Calu3 (cell line): ENCODE results near the gene CAMKMT. TPM values are rescaled to one million over a fixed set of nuclear protein-coding genes. Genes with fewer than 3 reads are reported as not detected.

Source experiments
- BruUV-seq: library from RNA; stranded (reverse); fragments of 400-500 nt; replicated peaks from 2 replicates; lab custom pipeline; 2021; lab: Mats Ljungman, UMichigan
- CTCF ChIA-PET: fragments of 300-600 bp; sonication (Branson Sonifier 250); formaldehyde crosslinking; loops from one replicate; lab custom pipeline; 2022; ENCODE audit warnings: antibody characterized with exemption; lab: Charles Lee
- DNase-seq: peaks from one replicate; pipeline ENCODE4 v3.0.0; 2022
- H3K27ac Mint-ChIP-seq: one replicate; pipeline ENCODE4 v1.8.0; 2022; ENCODE audit warnings: mixed read lengths; ENCODE audit not compliant: unreplicated experiment
- H3K27me3 Mint-ChIP-seq: one replicate; pipeline ENCODE4 v1.8.0; 2022; ENCODE audit warnings: mixed read lengths; ENCODE audit not compliant: unreplicated experiment
- H3K36me3 Mint-ChIP-seq: one replicate; pipeline ENCODE4 v1.8.0; 2022; ENCODE audit warnings: mild to moderate bottlenecking, moderate library complexity, mixed read lengths; ENCODE audit not compliant: insufficient read depth, unreplicated experiment
- H3K4me1 Mint-ChIP-seq: one replicate; pipeline ENCODE4 v1.8.0; 2022; ENCODE audit warnings: mild to moderate bottlenecking, low read depth, mixed read lengths; ENCODE audit not compliant: unreplicated experiment
- H3K4me3 Mint-ChIP-seq: one replicate; pipeline ENCODE4 v1.8.0; 2022; ENCODE audit warnings: mild to moderate bottlenecking, low read depth, moderate library complexity, mixed read lengths; ENCODE audit not compliant: unreplicated experiment
- H3K9me3 Mint-ChIP-seq: one replicate; pipeline ENCODE4 v1.8.0; 2022; ENCODE audit warnings: low read depth, mixed read lengths; ENCODE audit not compliant: unreplicated experiment
- CTCF ChIP-seq: fragments of 200-600 bp; IDR thresholded peaks from one replicate; pipeline ENCODE4 v1.8.0; 2022; ENCODE audit warnings: antibody characterized with exemption; ENCODE audit not compliant: unreplicated experiment
- intact Hi-C: fragments of 100-400 bp; cut with micrococcal nuclease; formaldehyde crosslinking; loops from one replicate; pipeline ENCODE4 v1.10.0; 2022; ENCODE audit not compliant: unreplicated experiment
- total RNA-seq: library from RNA; stranded (reverse); gene quantifications from 2 replicates; pipeline ENCODE4 v1.2.3, GENCODE V29; 2022

The CAMKMT gene
- total RNA-seq, 1 experiment from 2014 or later, result 20.6 TPM

DNA sequence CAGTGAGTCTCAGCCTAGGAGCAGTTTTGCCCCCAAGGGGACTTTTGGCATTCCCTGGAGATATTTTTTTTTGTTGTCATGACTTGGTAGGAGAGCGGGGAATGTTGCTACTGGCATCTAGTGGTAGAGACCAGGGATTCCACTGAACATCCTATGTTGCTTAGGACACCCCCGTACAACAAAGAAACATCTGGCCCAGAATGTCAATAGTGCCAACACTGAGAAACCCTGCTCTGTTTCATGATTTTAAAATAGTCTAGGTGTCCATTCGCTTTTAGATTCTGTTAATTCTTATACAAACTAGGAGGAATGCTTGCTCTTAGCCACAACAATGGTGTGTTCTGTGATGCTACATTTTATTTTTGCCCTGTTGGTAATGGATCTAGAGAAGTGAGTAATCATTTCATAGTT lies 353.9 kb downstream of the CAMKMT start:
- no TSS peak for BruUV-seq
- TF ChIP-seq CTCF, result no peak

DNA sequence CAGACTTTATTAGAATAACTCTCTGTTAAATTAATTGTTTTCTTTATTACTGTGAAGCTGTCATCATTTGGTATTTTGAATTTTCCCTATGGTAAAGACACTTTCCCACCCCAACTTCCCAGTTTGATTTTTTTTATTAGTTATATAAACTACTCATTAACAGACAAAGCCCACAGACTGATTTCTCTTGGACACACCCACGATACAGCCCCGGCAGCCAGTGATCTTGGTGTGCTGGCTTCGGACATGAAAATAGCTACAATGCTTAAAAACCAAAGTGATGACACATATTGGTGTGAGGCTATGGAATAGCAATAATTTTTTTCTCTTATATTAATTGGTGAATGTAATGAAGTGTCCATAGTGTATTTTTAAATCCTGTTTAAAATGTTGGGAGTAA lies 354.4 kb downstream of the CAMKMT start:
- Mint-ChIP-seq H3K9me3 (no peaks in the 10 kb centered on the region), H3K4me3 (no peak overlapping the region), H3K36me3 (no peaks in the 10 kb centered on the region), H3K27me3 (no peaks in the 10 kb centered on the region), H3K4me1 (no peaks in the 10 kb centered on the region), H3K27ac (no peak overlapping the region)
- TF ChIP-seq CTCF, result no peak
- no peak for DNase-seq
- BruUV-seq, result no TSS peak
- intact Hi-C loops, result loop anchor here (10.0 kb wide), 1 partner anchor 241 kb away; no protein-coding TSS in a partner anchor
- CTCF ChIA-PET, result interaction anchor here (2.1 kb wide), 1 partner anchor 236 kb away, joined by 14 read pairs; no protein-coding TSS in a partner anchor

More for the DNA sequence above, 353.9 kb downstream of the CAMKMT start:
- Mint-ChIP-seq H3K27ac (no peak overlapping the region), H3K36me3 (no peaks in the 10 kb centered on the region), H3K4me1 (no peaks in the 10 kb centered on the region), H3K27me3 (no peaks in the 10 kb centered on the region), H3K9me3 (no peaks in the 10 kb centered on the region), H3K4me3 (no peak overlapping the region)
- CTCF ChIA-PET, result interaction anchor here (2.1 kb wide), 1 partner anchor 236 kb away, joined by 14 read pairs; no protein-coding TSS in a partner anchor
- intact Hi-C loops, result loop anchor here (10.0 kb wide), 1 partner anchor 241 kb away; no protein-coding TSS in a partner anchor
- peak; percentile 1 for DNase-seq

DNA sequence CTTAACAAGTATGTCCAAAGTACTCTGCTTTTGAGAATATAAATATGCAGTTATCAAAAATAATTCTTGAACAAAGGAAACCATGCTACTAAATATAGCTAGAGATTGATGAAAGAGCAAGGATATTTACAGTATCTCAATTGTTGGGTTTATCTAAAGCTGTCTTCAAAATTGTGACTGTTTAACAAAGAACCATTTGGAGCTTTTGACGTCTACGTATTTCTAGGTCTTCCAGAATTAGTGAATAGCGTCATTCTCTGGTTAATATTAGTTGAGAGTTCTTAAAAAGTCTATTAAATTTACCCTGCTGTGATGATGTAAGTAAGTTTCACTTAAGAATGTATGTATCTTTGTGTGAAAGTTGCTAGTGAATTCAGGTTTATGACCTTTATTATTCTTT lies 356.7 kb downstream of the CAMKMT start:
- H3K27ac Mint-ChIP-seq, result no peak overlapping the region
- H3K9me3 Mint-ChIP-seq, result no peaks in the 10 kb centered on the region
- no TSS peak for BruUV-seq
- H3K4me3 Mint-ChIP-seq, result no peak overlapping the region
- CTCF ChIA-PET, result interaction anchor here (0.7 kb wide), 1 partner anchor 29 kb away, joined by 3 read pairs; no protein-coding TSS in a partner anchor
- DNase-seq, result no peak
- no peaks in the 10 kb centered on the region for H3K4me1 Mint-ChIP-seq
- TF ChIP-seq CTCF, result no peak
- H3K36me3 Mint-ChIP-seq, result no peaks in the 10 kb centered on the region
- intact Hi-C loops, result loop anchor here (10.0 kb wide), 1 partner anchor 244 kb away; no protein-coding TSS in a partner anchor
- no peaks in the 10 kb centered on the region for H3K27me3 Mint-ChIP-seq

DNA sequence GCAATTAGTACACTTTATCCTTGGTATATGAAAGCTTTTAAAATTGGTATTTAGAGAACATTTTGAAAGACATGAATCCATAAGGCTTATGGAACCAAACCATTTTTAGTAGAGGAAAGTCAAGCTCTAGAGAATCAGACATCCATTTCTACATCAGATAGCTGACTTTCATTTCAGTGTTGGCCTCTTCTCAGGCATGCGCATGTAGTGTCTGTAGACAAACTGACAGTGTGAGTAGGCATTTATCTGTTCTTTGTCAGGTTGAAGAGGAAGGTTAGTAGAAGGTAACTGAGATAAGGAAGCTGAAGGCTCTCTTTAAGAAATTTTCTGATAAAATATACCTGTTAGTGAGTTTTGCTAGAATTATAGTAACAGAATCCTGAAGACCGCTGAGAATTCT lies 357.8 kb downstream of the CAMKMT start:
- intact Hi-C loops, result loop anchor here (10.0 kb wide), 1 partner anchor 245 kb away; no protein-coding TSS in a partner anchor
- CTCF ChIA-PET, result no interaction called here
- Mint-ChIP-seq H3K27ac (no peak overlapping the region), H3K36me3 (no peaks in the 10 kb centered on the region), H3K27me3 (no peaks in the 10 kb centered on the region), H3K4me1 (no peaks in the 10 kb centered on the region), H3K9me3 (no peaks in the 10 kb centered on the region), H3K4me3 (no peak overlapping the region)
- TF ChIP-seq CTCF, result no peak
- no TSS peak for BruUV-seq
- DNase-seq, result no peak
